Heart left ventricle (tissue), 16 donors: Measurements from ENCODE around the gene CRIP1. TPM values are rescaled to one million over a fixed set of nuclear protein-coding genes. Genes with fewer than 3 reads are reported as not detected.

Experiments used
- ATAC-seq, 4 donors: fragments of 200-7000 bp; cut with Tn5 transposase; one replicate each; pipeline ENCODE4 v1.9.1; 2020 to 2022; ENCODE audit warnings: moderate library complexity in 4 of 4, mild to moderate bottlenecking in 3 of 4, moderate number of reproducible peaks in 1 of 4
- DNase-seq, 5 donors: peaks; one replicate each; pipeline ENCODE4 v3.0.0-alpha.2; 2020
- H3K27ac ChIP-seq, 12 donors: fragments of 200-600 bp; sonication (generic) in 4 of 12; one replicate each; pipeline versions ENCODE4 v1.5.0 to v1.8.0; 2016 to 2022; ENCODE audit warnings: mild to moderate bottlenecking in 2 of 12
- H3K27me3 ChIP-seq, 9 donors: fragments of 200-600 bp; sonication (generic) in 2 of 9; one replicate each; pipeline versions ENCODE4 v1.5.1 to v1.8.0; 2016 to 2022; ENCODE audit warnings: mild to moderate bottlenecking in 3 of 9
- H3K36me3 ChIP-seq, 9 donors: fragments of 200-600 bp; sonication (generic) in 2 of 9; one replicate each; pipeline versions ENCODE4 v1.5.0 to v1.8.0; 2018 to 2022; ENCODE audit warnings: mild to moderate bottlenecking in 2 of 9
- H3K4me1 ChIP-seq, 12 donors: fragments of 200-600 bp; sonication (generic) in 4 of 12; one replicate each; pipeline versions ENCODE4 v1.5.0 to v1.8.0; 2016 to 2022; ENCODE audit warnings: mild to moderate bottlenecking in 3 of 12
- H3K4me3 ChIP-seq, 12 donors: fragments of 200-600 bp; sonication (generic) in 4 of 12; one replicate each; pipeline versions ENCODE4 v1.5.0 to v1.8.0; 2017 to 2022; ENCODE audit warnings: mild to moderate bottlenecking in 9 of 12, moderate library complexity in 4 of 12
- H3K9me3 ChIP-seq, 12 donors: fragments of 200-600 bp; sonication (generic) in 4 of 12; one replicate each; pipeline versions ENCODE4 v1.5.0 to v1.8.0; 2016 to 2022; ENCODE audit warnings: mild to moderate bottlenecking in 1 of 12
- POLR2A ChIP-seq, 2 donors: fragments of 450-650 bp; IDR thresholded peaks; one replicate each; pipeline ENCODE4 v1.6.1; 2017; ENCODE audit warnings: antibody characterized with exemption in 2 of 2, mild to moderate bottlenecking in 2 of 2, moderate library complexity in 2 of 2
- WGBS, 4 donors: extraction: QIAGEN DNeasy Blood & Tissue Kit in 2 of 4; methylation state at CpG; one replicate each; pipeline versions ENCODE4 v1.1.5 to v1.1.7; 2013 to 2018; 5-methylcytosine and 5-hydroxymethylcytosine counted together
- intact Hi-C, 10 donors: fragments of 100-400 bp; cut with DNase I; formaldehyde crosslinking; loops; one replicate each; pipeline versions ENCODE4 v1.11.1 to v1.14.2; 2022
- polyA plus RNA-seq, 2 donors: library from polyadenylated mRNA; stranded (reverse); fragments of 200-250 nt; gene quantifications; one replicate each; pipeline ENCODE4 v1.2.3, GENCODE V29; 2013
- total RNA-seq, 9 donors: library from RNA; depleted of rRNA in 2 of 9; stranded (reverse); fragments of >200 nt in 2 of 9; fragmentation: NEBNext Ultra II Directional in 3 of 9; extraction: Animal tissue kit (Norgen Biotek cat#: 25700) in 3 of 9; gene quantifications; one replicate each; pipeline versions ENCODE4 v1.1.0 to v1.2.4, GENCODE V29; 2016 to 2023
- TF ChIP-seq, protein P1 (sequence below), 12 donors: fragments of 200-600 bp; sonication (generic) in 4 of 12; IDR thresholded peaks; one replicate each; pipeline versions ENCODE4 v1.5.0 to v1.8.0; 2018 to 2022; ENCODE audit warnings: antibody characterized with exemption in 12 of 12, mild to moderate bottlenecking in 5 of 12
- donor health status: ischemic (EF 13 %, LVEDD 7.1; RV severe dilation, severe dysfunction).
- donor health status: healthy with polysubstance abuse.
- donor health status: DM: no; HTN: yes; CAD: no.
- donor health status: DM: no; HTN: no; CAD: no.
- donor health status: ischemic (EF 25% LVEDD 6.9; RV normal size, moderate dysfunction).
- donor health status: ischemic (EF 25% LVEDD 5.7; RV mildly dilated, moderate dysfunction).
- donor health status: healthy.
- donor health status: DM: yes; HTN: yes; CAD: no.
- donor health status: ischemic (EF 35%, LVEDD 5.7; RV mildly dilated, moderate dysfunction).
- donor health status: nonischemic (EF 11% LVEDD 7.7; RV severe dilation, severe dysfunction).
- donor health status: DM: yes; HTN: yes; CAD: no.
- donor health status: PGD.
- donor health status: ischemic (EF 29% LVEDD 5.4; RV normal size, mild dysfunction).
- donor health status: nonischemic (EF 23%, LVEDD 6.1; RV moderate dilation, normal function).

Gene CRIP1
- total and polyA plus RNA-seq, 11 donors = 12.1 to 195 (median 62.3) TPM

- peaks cover 0 to 28% (median 0%) of the 10 kb centered on the region in 9 donors for H3K27me3 ChIP-seq
- no peaks in the 10 kb centered on the region for H3K36me3 ChIP-seq
- TF ChIP-seq, protein P1, sequence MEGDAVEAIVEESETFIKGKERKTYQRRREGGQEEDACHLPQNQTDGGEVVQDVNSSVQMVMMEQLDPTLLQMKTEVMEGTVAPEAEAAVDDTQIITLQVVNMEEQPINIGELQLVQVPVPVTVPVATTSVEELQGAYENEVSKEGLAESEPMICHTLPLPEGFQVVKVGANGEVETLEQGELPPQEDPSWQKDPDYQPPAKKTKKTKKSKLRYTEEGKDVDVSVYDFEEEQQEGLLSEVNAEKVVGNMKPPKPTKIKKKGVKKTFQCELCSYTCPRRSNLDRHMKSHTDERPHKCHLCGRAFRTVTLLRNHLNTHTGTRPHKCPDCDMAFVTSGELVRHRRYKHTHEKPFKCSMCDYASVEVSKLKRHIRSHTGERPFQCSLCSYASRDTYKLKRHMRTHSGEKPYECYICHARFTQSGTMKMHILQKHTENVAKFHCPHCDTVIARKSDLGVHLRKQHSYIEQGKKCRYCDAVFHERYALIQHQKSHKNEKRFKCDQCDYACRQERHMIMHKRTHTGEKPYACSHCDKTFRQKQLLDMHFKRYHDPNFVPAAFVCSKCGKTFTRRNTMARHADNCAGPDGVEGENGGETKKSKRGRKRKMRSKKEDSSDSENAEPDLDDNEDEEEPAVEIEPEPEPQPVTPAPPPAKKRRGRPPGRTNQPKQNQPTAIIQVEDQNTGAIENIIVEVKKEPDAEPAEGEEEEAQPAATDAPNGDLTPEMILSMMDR (IDR thresholded peaks at IDR 0.05) = no peak
- TF ChIP-seq POLR2A (IDR thresholded peaks at IDR 0.05) = no peak
- peak overlapping the region in 1 of 12 donors; percentile 41 for H3K27ac ChIP-seq
- peaks cover 11 to 41% (median 27%) of the 10 kb centered on the region in 12 donors for H3K4me1 ChIP-seq
- ATAC-seq = no peak
- intact Hi-C loops = loop anchor here (2.0 to 10.0 kb wide), 11 partner anchors 37 to 435 kb away; partner anchors contain the start of genes TEDC1 (in 2 of the 10) and NUDT14 (in 1 of the 10)
- peak in 2 of 5 donors; percentile 51 to 61 for DNase-seq
- 52 to 75% (median 60%) methylated on average over 10 to 63 of the region's 63 CpGs for WGBS, 4 donors
- H3K4me3 ChIP-seq = peak overlapping the region in 11 of 12 donors; percentile 45 to 77 (median 71)
- H3K9me3 ChIP-seq = no peaks in the 10 kb centered on the region
Observed at GRCh38 chr14:105529569-105530284, 43.0 kb downstream of the CRIP1 start.

DNA sequence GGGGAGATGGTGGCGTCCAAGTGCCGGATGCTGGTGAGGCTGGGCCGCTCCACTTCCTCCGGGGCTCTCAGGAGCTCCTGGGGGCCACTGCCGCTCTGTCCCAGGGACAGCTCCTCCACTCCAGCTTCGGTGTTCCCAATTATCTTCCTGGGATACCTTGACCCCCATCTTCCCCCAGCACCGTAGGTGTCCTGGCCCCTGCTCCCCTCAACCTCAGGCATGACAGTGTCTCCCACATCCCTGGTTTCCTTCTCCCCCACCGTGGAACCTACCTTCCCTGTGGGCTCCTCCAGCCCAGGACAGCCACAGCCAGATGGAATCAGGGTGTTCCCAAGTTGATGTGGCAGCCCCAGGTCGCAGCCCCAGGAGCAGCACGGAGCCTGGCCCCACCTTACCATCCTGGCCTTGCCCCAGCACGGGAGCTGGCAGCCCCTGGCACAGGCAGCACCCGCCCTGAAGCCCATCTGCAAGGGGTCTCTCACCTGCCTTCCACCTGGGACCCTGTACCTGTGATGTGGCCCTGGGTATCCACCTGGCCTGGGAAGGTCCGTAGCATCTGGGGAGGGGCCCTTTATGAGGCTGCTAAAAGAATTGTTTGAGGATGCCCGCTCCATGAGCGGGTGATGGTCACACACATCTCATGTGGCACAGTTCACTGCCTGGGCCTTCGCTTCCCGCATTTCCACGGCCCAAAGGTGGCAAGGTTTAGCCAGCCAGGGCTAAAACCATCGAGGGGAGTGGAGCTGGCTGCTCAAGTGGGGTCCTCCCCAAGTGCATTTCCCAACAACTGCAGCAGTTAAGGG is 43.8 kb downstream of the CRIP1 start:
- peak in 1 of 4 donors; percentile 39 for ATAC-seq
- peak in 1 of 5 donors; percentile 38 for DNase-seq
- Histone ChIP-seq H3K27ac (peak overlapping the region in 1 of 12 donors; percentile 41), H3K9me3 (no peaks in the 10 kb centered on the region), H3K4me1 (peaks cover 11 to 41% (median 27%) of the 10 kb centered on the region in 12 donors), H3K27me3 (peaks cover 0 to 28% (median 0%) of the 10 kb centered on the region in 9 donors), H3K4me3 (peak overlapping the region in 1 of 12 donors; percentile 77), H3K36me3 (no peaks in the 10 kb centered on the region)
- WGBS, 4 donors = 83 to 85% (median 84%) methylated on average over 17 to 19 of the region's 19 CpGs
- intact Hi-C loops = loop anchor here in 2 of 10 donors (5.0 to 10.0 kb wide), 2 partner anchors 158 to 346 kb away; partner anchors contain the start of gene NUDT14 (in 1 of the 2)
- TF ChIP-seq, protein P1 (IDR thresholded peaks at IDR 0.05) = no peak
- no peak for TF ChIP-seq POLR2A (IDR thresholded peaks at IDR 0.05)

GRCh38 chr14:105531088-105531893 is 44.6 kb downstream of the CRIP1 start:
- Histone ChIP-seq H3K36me3 (no peaks in the 10 kb centered on the region), H3K27me3 (peaks cover 0 to 28% (median 0%) of the 10 kb centered on the region in 9 donors), H3K27ac (no peak overlapping the region), H3K4me3 (no peak overlapping the region), H3K4me1 (peaks cover 11 to 36% (median 24%) of the 10 kb centered on the region in 12 donors), H3K9me3 (no peaks in the 10 kb centered on the region)
- WGBS, 4 donors = 93 to 95% (median 94%) methylated on average over 24 to 30 of the region's 30 CpGs
- TF ChIP-seq, protein P1 (IDR thresholded peaks at IDR 0.05) = no peak
- no peak for TF ChIP-seq POLR2A (IDR thresholded peaks at IDR 0.05)
- no peak for DNase-seq
- intact Hi-C loops = loop anchor here in 2 of 10 donors (5.0 to 10.0 kb wide), 2 partner anchors 159 to 346 kb away; partner anchors contain the start of gene NUDT14 (in 1 of the 2)
- ATAC-seq = no peak
